Prostate gland (tissue), 2 donors: ENCODE results near the gene CCT6A.

ENCODE experiments used
- POLR2A ChIP-seq: fragments of 450-650 bp; IDR thresholded peaks from one replicate; pipeline ENCODE4 v1.6.1; 2016; ENCODE audit warnings: antibody characterized with exemption, mild to moderate bottlenecking
- POLR2AphosphoS5 ChIP-seq: sonication (generic); formaldehyde crosslinking; IDR thresholded peaks from one replicate; pipeline ENCODE4 v1.6.1; 2017; ENCODE audit warnings: antibody characterized with exemption
- TF ChIP-seq, protein P1 (sequence below), 4 experiments: fragments of 200-600 bp in 2 of 4; fragments of 450-650 bp in 2 of 4; sonication (generic) in 2 of 4; IDR thresholded peaks; 1 replicate in 3 of 4; 2 replicates in 1 of 4; pipeline ENCODE4 v1.5.1; 2016 to 2019; ENCODE audit warnings: antibody characterized with exemption in 4 of 4, mild to moderate bottlenecking in 2 of 4, moderate library complexity in 2 of 4

DNA sequence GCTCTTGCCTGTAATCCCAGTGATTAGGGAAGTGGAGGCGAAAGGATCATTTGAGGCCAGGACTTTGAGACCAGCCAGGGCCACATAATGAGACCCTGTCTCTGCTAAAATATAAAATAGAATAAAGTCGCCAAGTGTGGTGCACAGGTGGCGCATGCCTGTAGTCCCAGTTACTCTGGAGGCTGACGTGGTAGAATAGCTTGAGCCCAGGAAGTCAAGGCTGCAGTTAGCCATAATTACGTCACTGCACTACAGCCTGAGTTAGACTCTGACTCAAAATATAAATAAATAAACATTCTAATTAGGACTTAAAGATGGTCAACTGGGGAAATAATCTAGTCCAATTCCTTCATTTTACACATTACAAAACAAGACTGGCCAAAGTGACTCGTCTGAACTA, 53.9 kb downstream of the CCT6A start:
- TF ChIP-seq POLR2A (no peak), POLR2AphosphoS5 (no peak)
- TF ChIP-seq, protein P1, sequence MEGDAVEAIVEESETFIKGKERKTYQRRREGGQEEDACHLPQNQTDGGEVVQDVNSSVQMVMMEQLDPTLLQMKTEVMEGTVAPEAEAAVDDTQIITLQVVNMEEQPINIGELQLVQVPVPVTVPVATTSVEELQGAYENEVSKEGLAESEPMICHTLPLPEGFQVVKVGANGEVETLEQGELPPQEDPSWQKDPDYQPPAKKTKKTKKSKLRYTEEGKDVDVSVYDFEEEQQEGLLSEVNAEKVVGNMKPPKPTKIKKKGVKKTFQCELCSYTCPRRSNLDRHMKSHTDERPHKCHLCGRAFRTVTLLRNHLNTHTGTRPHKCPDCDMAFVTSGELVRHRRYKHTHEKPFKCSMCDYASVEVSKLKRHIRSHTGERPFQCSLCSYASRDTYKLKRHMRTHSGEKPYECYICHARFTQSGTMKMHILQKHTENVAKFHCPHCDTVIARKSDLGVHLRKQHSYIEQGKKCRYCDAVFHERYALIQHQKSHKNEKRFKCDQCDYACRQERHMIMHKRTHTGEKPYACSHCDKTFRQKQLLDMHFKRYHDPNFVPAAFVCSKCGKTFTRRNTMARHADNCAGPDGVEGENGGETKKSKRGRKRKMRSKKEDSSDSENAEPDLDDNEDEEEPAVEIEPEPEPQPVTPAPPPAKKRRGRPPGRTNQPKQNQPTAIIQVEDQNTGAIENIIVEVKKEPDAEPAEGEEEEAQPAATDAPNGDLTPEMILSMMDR (IDR thresholded peaks at IDR 0.05): no peak
